ENCODE results near the gene ARID3B. TPM values are rescaled to one million over a fixed set of nuclear protein-coding genes. Genes with fewer than 3 reads are reported as not detected.

ARID3B gene
- total RNA-seq, 1 experiment from 2014 or later, result 12.7 TPM

GRCh38 chr15:74616996-74617395 is 76.0 kb downstream of the ARID3B start:
- TF ChIP-seq REST (IDR thresholded peaks at IDR 0.05; ENCODE audit: insufficient read depth in 1 of 2, low read depth in 2 of 2, low read length in 1 of 2), result no peak
- TF ChIP-seq SIN3A (IDR thresholded peaks at IDR 0.05; ENCODE audit: borderline replicate concordance, insufficient read depth, low read depth, low read length), result no peak
- no peak for TF ChIP-seq POLR2AphosphoS5 (IDR thresholded peaks at IDR 0.05; ENCODE audit: low read depth, low read length)
- no peak for TF ChIP-seq TCF7L2 (IDR thresholded peaks at IDR 0.05; ENCODE audit: low read depth, low read length)
- TF ChIP-seq CTCF (IDR thresholded peaks at IDR 0.05), result no peak
- Histone ChIP-seq H3K27me3 (ENCODE audit: control insufficient read depth, insufficient read depth, low read length) (no peaks in the 10 kb centered on the region), H3K36me3 (ENCODE audit: control insufficient read depth, insufficient read depth, low read length) (peaks cover 9% of the 10 kb centered on the region; the same call in 1 of the 2 replicates), H3K4me1 (ENCODE audit: control insufficient read depth, insufficient read depth, low read length) (peaks cover 21% of the 10 kb centered on the region), H3K27ac (ENCODE audit: low read length) (peak overlapping the region; percentile 96; the same call in 1 of the 2 replicates), H3K4me3 (ENCODE audit: low read depth in 2 of 2, low read length in 2 of 2) (peak overlapping the region; percentile 90 to 100), H3K9me3 (ENCODE audit: control insufficient read depth, insufficient read depth, low read depth, low read length) (no peaks in the 10 kb centered on the region)
- intact Hi-C loops (cut with micrococcal nuclease; ENCODE audit: unreplicated experiment), result loop anchor here (5.0 kb wide), 1 partner anchor 245 kb away; no protein-coding TSS in a partner anchor
- POLR2A ChIA-PET, result no interaction called here
- CTCF ChIA-PET, result no interaction called here
- in situ Hi-C loops (cut with HindIII; ENCODE audit: low pct_unique_long_range_greater_than_20kb, low sequenced_read_pairs), result no loop called here
- DNase-seq (ENCODE audit: low read depth, low spot score) (no peak), ATAC-seq (no peak)
- no TSS peak for BruUV-seq (replicated peaks)

GRCh38 chr15:74618841-74619596 is 78.0 kb downstream of the ARID3B start:
- H3K4me1 ChIP-seq (ENCODE audit: control insufficient read depth, insufficient read depth, low read length), result peaks cover 21% of the 10 kb centered on the region
- in situ Hi-C loops (cut with HindIII; ENCODE audit: low pct_unique_long_range_greater_than_20kb, low sequenced_read_pairs) (no loop called here), intact Hi-C loops (cut with micrococcal nuclease; ENCODE audit: unreplicated experiment) (loop anchor here (5.0 kb wide), 1 partner anchor 247 kb away; no protein-coding TSS in a partner anchor)
- no peak for DNase-seq (ENCODE audit: low read depth, low spot score)
- H3K27me3 ChIP-seq (ENCODE audit: control insufficient read depth, insufficient read depth, low read length), result no peaks in the 10 kb centered on the region
- TF ChIP-seq POLR2AphosphoS5 (IDR thresholded peaks at IDR 0.05; ENCODE audit: low read depth, low read length) (no peak), REST (IDR thresholded peaks at IDR 0.05; ENCODE audit: insufficient read depth in 1 of 2, low read depth in 2 of 2, low read length in 1 of 2) (no peak), CTCF (IDR thresholded peaks at IDR 0.05) (no peak), TCF7L2 (IDR thresholded peaks at IDR 0.05; ENCODE audit: low read depth, low read length) (no peak), SIN3A (IDR thresholded peaks at IDR 0.05; ENCODE audit: borderline replicate concordance, insufficient read depth, low read depth, low read length) (no peak)
- no peak for ATAC-seq
- H3K36me3 ChIP-seq (ENCODE audit: control insufficient read depth, insufficient read depth, low read length), result peaks cover 15% of the 10 kb centered on the region
- H3K27ac ChIP-seq (ENCODE audit: low read length), result no peak overlapping the region
- no peaks in the 10 kb centered on the region for H3K9me3 ChIP-seq (ENCODE audit: control insufficient read depth, insufficient read depth, low read depth, low read length)
- CTCF ChIA-PET, result no interaction called here
- no peak overlapping the region for H3K4me3 ChIP-seq (ENCODE audit: low read depth in 2 of 2, low read length in 2 of 2)
- POLR2A ChIA-PET, result no interaction called here
- BruUV-seq (replicated peaks), result no TSS peak

Measured in Panc1 (cell line).